ENCODE results near the gene PELI2. TPM values are rescaled to one million over a fixed set of nuclear protein-coding genes. Genes with fewer than 3 reads are reported as not detected.

The PELI2 gene
- total RNA-seq, 2 donors from 2014 or later, result 11.3 to 11.7 TPM

DNA sequence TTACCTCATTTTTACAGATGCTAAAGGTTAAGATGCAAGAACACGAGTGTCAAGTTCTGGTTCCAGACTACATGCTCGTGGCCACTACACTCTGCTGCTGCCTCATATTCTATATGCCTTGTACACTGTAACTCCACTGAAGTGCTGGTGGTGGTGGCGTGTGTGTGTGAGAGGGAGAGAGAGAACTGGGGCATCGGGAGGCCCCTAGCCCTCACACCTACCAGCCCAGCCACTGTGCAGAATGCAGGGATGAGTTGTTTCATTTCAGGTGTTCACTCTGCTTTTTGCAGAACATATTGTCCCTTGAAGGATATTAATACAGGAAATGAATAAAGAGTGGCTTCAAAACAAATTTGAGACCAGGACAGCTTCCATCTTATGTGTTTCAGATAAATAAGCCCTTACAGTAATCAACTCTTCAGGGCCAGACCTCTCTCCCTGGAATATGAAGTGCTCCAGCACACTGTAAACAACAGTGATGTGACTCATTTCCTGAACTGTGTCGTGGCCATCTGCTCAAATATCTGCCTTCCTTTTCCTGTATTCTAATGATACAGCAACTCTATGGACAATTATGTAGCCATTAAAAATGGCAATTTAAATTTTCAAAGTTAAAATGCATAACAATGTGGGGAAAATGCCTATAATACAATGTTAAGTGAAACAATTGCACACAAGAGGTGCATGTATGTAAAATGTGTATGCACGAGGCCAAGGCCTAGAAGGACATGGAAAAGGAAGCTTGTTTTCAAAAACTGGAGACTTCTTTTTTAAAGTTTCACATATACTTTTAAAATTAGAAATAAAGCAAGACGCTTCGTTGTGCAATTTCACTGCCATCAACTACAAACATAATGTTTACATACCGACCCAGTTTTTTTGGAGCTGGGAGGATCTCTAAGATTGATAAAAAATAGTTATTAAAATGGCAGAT, 215.4 kb downstream of the PELI2 start:
- H3K9me3 Mint-ChIP-seq, result no peaks in the 10 kb centered on the region
- H3K27me3 Mint-ChIP-seq (ENCODE audit: low read depth), result no peaks in the 10 kb centered on the region
- H3K4me3 Mint-ChIP-seq, result no peak overlapping the region
- DNase-seq (no peak), ATAC-seq (replicated peaks in 1 of 2) (no peak)
- H3K27ac Mint-ChIP-seq, result no peak overlapping the region
- no peaks in the 10 kb centered on the region for H3K36me3 Mint-ChIP-seq (ENCODE audit: insufficient read depth in 2 of 2)
- peaks cover 7% of the 10 kb centered on the region for H3K4me1 Mint-ChIP-seq (ENCODE audit: low read depth)

DNA sequence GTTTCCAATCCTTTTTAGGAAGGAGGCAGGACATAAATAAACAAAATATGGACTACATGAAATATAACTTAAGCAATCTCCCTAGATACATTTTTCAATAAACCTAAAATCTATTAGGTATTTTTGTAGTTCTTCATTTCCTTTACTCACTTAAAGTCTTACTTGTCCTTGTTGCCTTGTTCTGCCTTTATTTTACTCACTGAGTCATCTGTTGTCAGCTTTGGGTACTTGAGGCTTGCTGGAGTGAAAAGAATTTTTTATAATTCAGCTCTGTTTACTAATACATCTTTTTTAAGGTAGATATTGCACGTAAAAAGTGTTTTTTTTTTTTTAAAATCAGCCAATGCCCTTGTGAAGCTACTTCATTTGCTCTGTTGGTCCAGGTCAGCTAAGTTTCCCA, 216.2 kb downstream of the PELI2 start:
- Mint-ChIP-seq H3K27me3 (ENCODE audit: low read depth) (no peaks in the 10 kb centered on the region), H3K4me3 (no peak overlapping the region), H3K36me3 (ENCODE audit: insufficient read depth in 2 of 2) (no peaks in the 10 kb centered on the region), H3K27ac (no peak overlapping the region), H3K9me3 (no peaks in the 10 kb centered on the region), H3K4me1 (ENCODE audit: low read depth) (peaks cover 7% of the 10 kb centered on the region)
- DNase-seq (no peak), ATAC-seq (replicated peaks in 1 of 2) (no peak)

DNA sequence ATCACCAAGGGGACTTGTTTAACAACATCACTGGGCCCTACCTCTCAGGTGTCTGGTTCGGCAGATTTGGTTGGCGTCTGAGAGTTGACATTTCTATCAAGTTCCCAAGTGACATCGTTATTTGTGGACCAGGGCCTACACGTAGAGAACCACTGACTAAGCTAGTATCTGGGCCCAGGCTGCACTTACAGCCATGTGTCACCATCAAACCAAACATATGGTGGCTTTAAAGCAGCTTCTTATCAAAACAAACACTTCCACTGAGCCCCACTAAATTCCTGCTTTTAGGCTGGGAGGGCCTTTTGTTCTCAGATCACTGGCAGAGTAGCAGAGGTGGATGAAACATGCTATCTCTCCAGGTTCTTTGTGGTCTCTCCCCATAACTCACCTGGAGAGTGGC, 220.5 kb downstream of the PELI2 start:
- no peak for DNase-seq
- H3K36me3 Mint-ChIP-seq (ENCODE audit: insufficient read depth in 2 of 2), result no peaks in the 10 kb centered on the region

DNA sequence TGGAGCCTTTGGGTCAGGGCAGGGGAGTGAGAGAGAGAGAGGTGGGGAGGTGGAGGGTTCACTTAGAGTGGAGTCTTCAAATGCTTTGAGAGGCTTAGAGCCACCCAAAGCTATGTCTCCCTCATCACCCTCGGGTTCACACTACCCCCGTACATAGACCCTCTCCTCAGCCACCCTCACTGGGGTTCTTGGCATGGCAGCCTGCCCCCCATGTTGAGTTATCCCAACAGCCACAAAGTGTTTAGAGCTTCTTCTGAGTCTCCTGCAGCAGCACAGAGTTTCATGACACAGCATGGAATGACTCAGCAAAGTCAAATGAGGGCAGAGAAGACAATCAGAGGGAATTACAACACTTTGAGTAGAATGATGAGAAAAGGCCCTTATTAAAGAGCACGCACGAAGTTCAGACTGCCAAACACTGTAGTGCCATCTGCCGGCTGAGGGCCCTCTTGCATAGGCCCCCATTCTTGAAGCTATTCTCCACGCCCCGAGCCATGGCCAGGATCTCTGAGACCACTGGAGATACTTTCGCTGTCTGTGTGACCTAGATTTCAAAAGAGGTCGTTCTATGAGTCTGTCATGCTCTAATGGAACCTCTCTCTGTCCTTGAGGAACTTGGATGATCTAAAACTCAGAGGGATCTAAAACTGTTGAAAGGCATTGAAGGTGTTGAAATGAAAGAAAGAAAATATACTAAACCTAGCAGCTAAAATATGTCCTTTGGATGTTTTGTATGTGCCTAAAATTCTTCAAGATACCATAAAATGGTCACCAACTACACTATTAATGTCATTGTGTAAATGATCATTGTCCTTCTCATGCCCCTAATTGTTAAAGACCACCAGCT, 221.9 kb downstream of the PELI2 start:
- no peak overlapping the region for H3K4me3 Mint-ChIP-seq
- no peak overlapping the region for H3K27ac Mint-ChIP-seq
- H3K4me1 Mint-ChIP-seq (ENCODE audit: low read depth), result no peaks in the 10 kb centered on the region
- H3K27me3 Mint-ChIP-seq (ENCODE audit: low read depth), result no peaks in the 10 kb centered on the region
- peak; percentile 55 to 60 for DNase-seq
- H3K9me3 Mint-ChIP-seq, result no peaks in the 10 kb centered on the region
- peak; percentile 88 for ATAC-seq (replicated peaks in 1 of 2)
- H3K36me3 Mint-ChIP-seq (ENCODE audit: insufficient read depth in 2 of 2), result no peaks in the 10 kb centered on the region

More for the DNA sequence above, 220.5 kb downstream of the PELI2 start:
- no peaks in the 10 kb centered on the region for H3K27me3 Mint-ChIP-seq (ENCODE audit: low read depth)
- H3K27ac Mint-ChIP-seq, result no peak overlapping the region
- H3K9me3 Mint-ChIP-seq, result no peaks in the 10 kb centered on the region
- H3K4me1 Mint-ChIP-seq (ENCODE audit: low read depth), result peaks cover 2% of the 10 kb centered on the region
- no peak overlapping the region for H3K4me3 Mint-ChIP-seq
- no peak for ATAC-seq (replicated peaks in 1 of 2)

DNA sequence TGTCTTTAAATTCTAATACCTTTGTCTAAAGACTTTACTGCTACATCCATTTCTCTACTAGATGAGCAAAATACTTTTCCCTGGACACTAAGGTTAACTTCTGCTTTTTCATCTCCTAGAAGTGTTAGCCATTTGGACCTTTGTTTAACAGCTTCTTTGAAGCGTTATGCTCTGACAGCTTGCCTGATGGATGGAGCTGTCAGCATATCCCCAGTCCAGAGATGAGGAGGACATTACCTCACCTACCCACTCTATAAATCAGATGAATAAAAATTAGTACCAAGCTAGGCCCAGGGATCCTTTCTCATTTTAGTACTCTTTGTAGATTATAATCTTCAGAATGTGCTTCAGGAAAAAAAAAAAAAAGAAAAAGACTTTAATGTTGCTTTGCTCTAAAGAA, 222.7 kb downstream of the PELI2 start:
- no peak overlapping the region for H3K4me3 Mint-ChIP-seq
- ATAC-seq (replicated peaks in 1 of 2) (no peak), DNase-seq (no peak)
- H3K4me1 Mint-ChIP-seq (ENCODE audit: low read depth), result no peaks in the 10 kb centered on the region
- no peaks in the 10 kb centered on the region for H3K9me3 Mint-ChIP-seq
- no peak overlapping the region for H3K27ac Mint-ChIP-seq
- H3K27me3 Mint-ChIP-seq (ENCODE audit: low read depth), result no peaks in the 10 kb centered on the region
- H3K36me3 Mint-ChIP-seq (ENCODE audit: insufficient read depth in 2 of 2), result no peaks in the 10 kb centered on the region

DNA sequence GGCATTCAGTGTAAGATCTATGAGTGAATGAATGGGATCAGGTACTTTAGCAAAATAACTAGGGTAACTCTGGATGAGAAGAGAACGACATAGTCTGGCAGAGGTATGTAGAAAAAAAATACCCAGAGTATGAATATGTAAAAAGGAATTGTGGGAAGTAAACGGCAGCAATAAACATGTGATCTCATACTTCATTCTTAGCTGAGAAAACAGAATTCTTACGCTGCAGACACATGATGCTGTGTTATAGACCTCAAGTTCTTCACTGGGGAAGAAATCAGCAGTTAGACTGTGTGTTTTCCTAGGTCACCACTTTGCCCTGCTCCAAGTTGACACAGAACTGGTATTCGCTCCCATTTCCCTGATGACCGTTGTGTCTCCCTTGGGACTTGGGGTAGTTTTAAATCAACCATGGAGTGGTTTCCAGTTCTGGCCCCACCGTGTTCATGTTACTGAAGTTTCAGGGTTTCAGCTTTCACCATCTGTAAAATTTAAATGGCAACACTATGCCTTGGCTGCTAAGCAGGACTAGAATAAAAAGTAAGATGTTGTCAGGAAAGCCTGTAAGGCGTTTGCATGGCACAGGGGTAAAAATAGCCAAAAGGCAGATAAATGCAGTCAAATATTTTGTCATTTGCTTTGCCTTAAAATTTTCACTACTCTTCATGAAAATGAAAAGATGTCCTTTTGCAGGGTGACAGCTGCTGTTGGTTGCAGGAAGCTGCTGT, 223.7 kb downstream of the PELI2 start:
- no peaks in the 10 kb centered on the region for H3K27me3 Mint-ChIP-seq (ENCODE audit: low read depth)
- DNase-seq (no peak), ATAC-seq (replicated peaks in 1 of 2) (no peak)
- H3K4me1 Mint-ChIP-seq (ENCODE audit: low read depth), result no peaks in the 10 kb centered on the region
- no peak overlapping the region for H3K27ac Mint-ChIP-seq
- no peaks in the 10 kb centered on the region for H3K9me3 Mint-ChIP-seq
- H3K36me3 Mint-ChIP-seq (ENCODE audit: insufficient read depth in 2 of 2), result no peaks in the 10 kb centered on the region
- H3K4me3 Mint-ChIP-seq, result no peak overlapping the region

DNA sequence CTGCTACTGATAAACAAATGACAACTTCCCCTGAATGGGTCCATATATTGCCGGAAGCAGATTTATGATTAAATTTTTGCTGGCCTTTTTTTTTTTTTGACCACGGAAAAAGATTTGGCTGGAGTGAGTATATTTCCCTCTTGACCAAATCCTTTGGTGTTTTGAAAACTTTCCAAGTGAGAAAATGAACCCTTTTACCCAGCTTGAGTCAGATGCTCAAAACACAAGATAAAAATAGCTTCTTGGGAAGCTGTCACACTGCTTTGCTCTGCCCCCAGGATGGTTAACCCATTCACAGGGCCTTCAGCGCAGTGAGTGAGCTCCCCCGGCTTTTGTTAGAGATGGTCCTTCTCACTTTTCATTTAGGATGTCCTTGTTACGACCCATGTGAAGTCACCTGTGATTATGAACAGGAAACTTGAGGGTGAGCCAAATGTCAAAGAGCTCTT, 224.3 kb downstream of the PELI2 start:
- Mint-ChIP-seq H3K27me3 (ENCODE audit: low read depth) (no peaks in the 10 kb centered on the region), H3K4me3 (no peak overlapping the region), H3K36me3 (ENCODE audit: insufficient read depth in 2 of 2) (no peaks in the 10 kb centered on the region), H3K27ac (no peak overlapping the region), H3K4me1 (ENCODE audit: low read depth) (no peaks in the 10 kb centered on the region), H3K9me3 (no peaks in the 10 kb centered on the region)
- no peak for DNase-seq
- ATAC-seq (replicated peaks in 1 of 2), result no peak

DNA sequence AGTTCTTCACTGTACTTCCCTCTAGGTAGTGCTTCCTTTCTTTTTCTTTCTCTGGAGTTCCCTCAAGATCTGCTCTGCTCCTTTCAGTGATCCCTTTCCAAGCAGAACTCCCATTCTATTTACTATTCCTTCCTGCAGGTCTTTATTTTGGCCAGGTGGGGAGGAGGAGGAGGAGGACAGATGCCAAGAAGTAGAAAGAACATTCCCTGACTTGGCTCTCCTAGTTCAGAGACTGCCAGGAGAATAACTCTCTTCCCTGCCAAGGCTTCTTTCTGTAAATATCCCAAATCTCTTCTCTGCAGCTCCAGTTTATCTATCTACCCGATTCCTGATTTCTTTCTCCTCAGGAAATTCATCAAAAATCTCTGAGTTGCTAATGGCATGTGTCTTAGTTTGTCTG, 231.7 kb downstream of the PELI2 start:
- ATAC-seq (replicated peaks in 1 of 2), result no peak
- H3K27ac Mint-ChIP-seq, result no peak overlapping the region
- peaks cover 2 to 5% of the 10 kb centered on the region in 2 donors for H3K36me3 Mint-ChIP-seq (ENCODE audit: insufficient read depth in 2 of 2)
- no peak overlapping the region for H3K4me3 Mint-ChIP-seq
- H3K9me3 Mint-ChIP-seq, result peaks cover 0 to 4% of the 10 kb centered on the region in 2 donors
- no peak for DNase-seq
- H3K27me3 Mint-ChIP-seq (ENCODE audit: low read depth), result no peaks in the 10 kb centered on the region
- H3K4me1 Mint-ChIP-seq (ENCODE audit: low read depth), result no peaks in the 10 kb centered on the region

Measured in activated T-cell treated with anti-CD3 and anti-CD28 coated beads, Interleukin-2, amount 50 U/mL, for 72 hours (primary cell).